ENCODE data around the gene CERCAM.

DNA sequence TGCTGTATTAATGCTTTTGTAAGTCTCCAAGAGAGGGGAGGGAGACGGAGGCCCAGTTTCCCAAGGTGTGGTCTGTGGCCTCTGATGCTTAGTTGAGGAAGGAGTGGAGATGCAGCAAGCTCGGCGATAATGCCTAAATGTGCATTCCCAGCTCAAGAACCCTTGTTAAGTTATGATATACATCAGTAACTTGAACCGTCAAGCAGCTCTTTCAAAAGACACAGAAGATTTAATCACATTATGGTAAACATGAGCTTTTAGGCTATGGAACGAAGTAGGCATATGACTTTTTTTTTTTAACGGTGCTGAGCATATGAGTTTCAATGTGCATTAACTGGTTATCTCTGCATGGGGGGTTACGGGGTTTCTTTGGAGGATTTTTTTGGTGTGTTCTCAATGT lies 61.5 kb downstream of the CERCAM start:
- TF ChIP-seq POLR2A (IDR thresholded peaks at IDR 0.05; ENCODE audit: low read length) (no peak), GATA1 (IDR thresholded peaks at IDR 0.05; ENCODE audit: low read depth, low read length) (no peak)

All from erythroblast (primary cell).